WERI-Rb-1 (cell line): ENCODE measurements around the gene UTP14A.

Source experiments
- DNase-seq: peaks from one replicate; pipeline ENCODE4 v3.0.0-alpha.2; 2020
- H3K27ac ChIP-seq: fragments of 250-450 bp; sonication (Bioruptor Pico); 2 replicates; pipeline ENCODE4 v1.5.1; 2020; ENCODE audit warnings: mild to moderate bottlenecking, moderate library complexity
- H3K27me3 ChIP-seq: fragments of 250-450 bp; sonication (Bioruptor Pico); 2 replicates; pipeline ENCODE4 v1.5.1; 2021; ENCODE audit warnings: mild to moderate bottlenecking, low read depth, moderate library complexity; ENCODE audit not compliant: insufficient read depth, severe bottlenecking
- H3K36me3 ChIP-seq: fragments of 250-450 bp; sonication (Bioruptor Pico); 2 replicates; pipeline ENCODE4 v1.5.1; 2020; ENCODE audit warnings: mild to moderate bottlenecking, moderate library complexity
- H3K4me3 ChIP-seq: 2 replicates; pipeline ENCODE4 v1.5.1; 2011; ENCODE audit warnings: low read depth, mild to moderate bottlenecking, control low read depth, low read length
- H3K9me3 ChIP-seq: fragments of 250-450 bp; sonication (Bioruptor Pico); 2 replicates; pipeline ENCODE4 v1.5.1; 2021; ENCODE audit warnings: mild to moderate bottlenecking, moderate library complexity; ENCODE audit not compliant: severe bottlenecking
- CTCF ChIP-seq: IDR thresholded peaks from 2 replicates; pipeline ENCODE4 v1.5.1; 2011; ENCODE audit warnings: low read depth, mild to moderate bottlenecking, control low read depth, inconsistent platforms, low read length

UTP14A gene

DNA sequence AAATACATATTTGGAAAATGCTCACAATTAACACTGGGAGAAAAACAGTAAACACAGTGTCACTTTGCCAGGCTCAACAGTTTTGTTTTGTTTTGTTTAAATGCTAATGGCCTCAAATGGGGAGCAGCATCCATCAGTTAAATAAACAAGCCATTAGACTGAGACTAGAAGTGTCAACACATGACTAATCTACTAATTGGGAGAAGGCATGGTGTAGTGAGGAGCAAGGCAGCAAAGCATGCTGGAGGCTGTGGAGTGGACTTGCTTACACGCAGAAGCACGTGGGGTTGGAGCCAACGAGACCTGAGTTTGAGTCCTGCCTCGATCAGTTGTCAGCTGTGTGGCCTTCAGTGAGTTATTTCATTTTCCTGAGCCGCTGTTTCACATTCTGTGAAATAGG lies 29.0 kb downstream of the UTP14A start:
- no peak for TF ChIP-seq CTCF
- peaks cover 11% of the 10 kb centered on the region for H3K27me3 ChIP-seq

DNA sequence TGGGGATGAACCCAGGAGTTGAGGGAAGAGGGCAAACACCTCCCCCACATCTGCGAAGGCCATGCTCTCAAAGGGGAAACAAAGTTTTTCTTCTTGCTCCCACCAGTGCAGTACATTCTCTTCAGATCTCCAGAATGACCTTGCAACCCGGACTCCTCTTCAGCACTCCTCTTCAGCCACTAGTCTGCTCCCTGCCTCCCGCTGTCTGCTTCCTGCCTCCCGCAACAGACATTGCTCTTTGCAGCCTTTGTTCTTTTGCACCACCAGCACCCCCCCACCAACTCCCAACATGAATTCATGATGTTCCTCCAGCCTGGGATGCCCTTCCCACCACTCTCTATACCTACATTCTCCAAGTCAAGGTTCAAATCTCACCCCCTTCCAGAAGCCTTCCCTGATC lies 32.1 kb downstream of the UTP14A start:
- no peak overlapping the region for H3K4me3 ChIP-seq
- H3K9me3 ChIP-seq: no peaks in the 10 kb centered on the region
- no peak for TF ChIP-seq CTCF
- no peak for DNase-seq
- no peaks in the 10 kb centered on the region for H3K36me3 ChIP-seq
- H3K27me3 ChIP-seq: peaks cover 4% of the 10 kb centered on the region
- no peak overlapping the region for H3K27ac ChIP-seq

More for the DNA sequence above, 29.0 kb downstream of the UTP14A start:
- no peaks in the 10 kb centered on the region for H3K36me3 ChIP-seq
- no peaks in the 10 kb centered on the region for H3K9me3 ChIP-seq
- H3K4me3 ChIP-seq: no peak overlapping the region
- DNase-seq: no peak
- no peak overlapping the region for H3K27ac ChIP-seq

DNA sequence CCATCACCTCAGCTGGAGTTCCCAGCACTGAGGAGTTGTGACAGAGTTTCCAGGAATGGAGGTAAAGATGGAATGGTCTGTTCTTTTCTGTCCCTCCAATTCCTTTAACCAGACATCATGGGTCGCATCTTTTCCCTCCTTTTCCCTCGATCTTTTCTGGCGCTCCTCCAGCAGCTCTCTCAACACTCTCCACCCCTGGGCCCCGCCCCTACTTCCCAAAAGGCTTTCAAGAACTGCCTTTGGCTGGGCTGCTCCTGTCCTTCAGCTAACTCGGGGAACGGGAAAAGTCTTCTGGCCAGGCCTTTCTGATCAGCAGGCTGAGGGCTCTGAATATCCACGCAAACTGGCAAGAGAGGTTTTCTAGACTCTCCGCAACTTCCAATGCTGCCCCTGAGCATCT lies 34.0 kb downstream of the UTP14A start:
- TF ChIP-seq CTCF: no peak
- Histone ChIP-seq H3K4me3 (no peak overlapping the region), H3K9me3 (no peaks in the 10 kb centered on the region), H3K27ac (no peak overlapping the region), H3K27me3 (peaks cover 2% of the 10 kb centered on the region), H3K36me3 (no peaks in the 10 kb centered on the region)
- no peak for DNase-seq

GRCh38 chrX:129940721-129941120 lies 34.8 kb downstream of the UTP14A start:
- no peak overlapping the region for H3K4me3 ChIP-seq
- no peaks in the 10 kb centered on the region for H3K36me3 ChIP-seq
- H3K27ac ChIP-seq: no peak overlapping the region
- no peak for TF ChIP-seq CTCF
- H3K9me3 ChIP-seq: no peaks in the 10 kb centered on the region
- DNase-seq: no peak
- H3K27me3 ChIP-seq: peaks cover 2% of the 10 kb centered on the region

GRCh38 chrX:129945131-129945530 lies 39.2 kb downstream of the UTP14A start:
- no peak for TF ChIP-seq CTCF
- no peaks in the 10 kb centered on the region for H3K9me3 ChIP-seq
- no peak for DNase-seq
- H3K36me3 ChIP-seq: no peaks in the 10 kb centered on the region
- H3K27me3 ChIP-seq: no peaks in the 10 kb centered on the region
- no peak overlapping the region for H3K27ac ChIP-seq
- no peak overlapping the region for H3K4me3 ChIP-seq

GRCh38 chrX:129953334-129953648 lies 47.3 kb downstream of the UTP14A start:
- peaks cover 8% of the 10 kb centered on the region for H3K27me3 ChIP-seq
- no peak for TF ChIP-seq CTCF
- no peak overlapping the region for H3K27ac ChIP-seq
- no peak for DNase-seq
- H3K9me3 ChIP-seq: no peaks in the 10 kb centered on the region
- H3K4me3 ChIP-seq: no peak overlapping the region
- no peaks in the 10 kb centered on the region for H3K36me3 ChIP-seq
